Measurements from ENCODE around the gene GOLT1A.
"Not testable (repeated sequence)": the region's sequence is repeated elsewhere in the genome, so short reads cannot be mapped to it uniquely, and the experiment has no call there.

Gene GOLT1A

GRCh38 chr1:204249736-204250427 lies 36.1 kb upstream of the GOLT1A start:
- no peak for DNase-seq (ENCODE audit: low read depth in 2 of 2)

GRCh38 chr1:204248954-204249353 lies 35.2 kb upstream of the GOLT1A start:
- DNase-seq (ENCODE audit: low read depth in 2 of 2), result no peak

GRCh38 chr1:204246876-204247275 lies 33.1 kb upstream of the GOLT1A start:
- DNase-seq (ENCODE audit: low read depth in 2 of 2), result no peak

- DNase-seq (ENCODE audit: low read depth in 2 of 2), result no peak
These were observed 29.1 kb upstream of the GOLT1A start for GRCh38 chr1:204242920-204243319.

GRCh38 chr1:204241914-204242313 lies 28.1 kb upstream of the GOLT1A start:
- no peak for DNase-seq (ENCODE audit: low read depth in 2 of 2)

- DNase-seq (ENCODE audit: low read depth in 2 of 2), result no peak
These were observed 27.3 kb upstream of the GOLT1A start for GRCh38 chr1:204241050-204241449.

- DNase-seq (ENCODE audit: low read depth in 2 of 2), result no peak
These were observed 26.4 kb upstream of the GOLT1A start for GRCh38 chr1:204240233-204240632.

GRCh38 chr1:204239401-204239800 lies 25.6 kb upstream of the GOLT1A start:
- not testable (repeated sequence) for DNase-seq (ENCODE audit: low read depth in 2 of 2)

GRCh38 chr1:204238520-204238919 lies 24.7 kb upstream of the GOLT1A start:
- DNase-seq (ENCODE audit: low read depth in 2 of 2), result not testable (repeated sequence)

- not testable (repeated sequence) for DNase-seq (ENCODE audit: low read depth in 2 of 2)
These were observed 23.7 kb upstream of the GOLT1A start for GRCh38 chr1:204237515-204237914.

- DNase-seq (ENCODE audit: low read depth in 2 of 2), result no peak
These were observed 18.7 kb upstream of the GOLT1A start for GRCh38 chr1:204232526-204232925.

- no peak for DNase-seq (ENCODE audit: low read depth in 2 of 2)
These were observed 16.4 kb upstream of the GOLT1A start for GRCh38 chr1:204230211-204230610.

GRCh38 chr1:204228896-204229295 lies 15.1 kb upstream of the GOLT1A start:
- DNase-seq (ENCODE audit: low read depth in 2 of 2), result no peak

GRCh38 chr1:204227996-204228785 lies 14.4 kb upstream of the GOLT1A start:
- no peak for DNase-seq (ENCODE audit: low read depth in 2 of 2)

- no peak for DNase-seq (ENCODE audit: low read depth in 2 of 2)
These were observed 13.6 kb upstream of the GOLT1A start for GRCh38 chr1:204227351-204227750.

GRCh38 chr1:204225841-204226735 lies 12.3 kb upstream of the GOLT1A start:
- DNase-seq (ENCODE audit: low read depth in 2 of 2), result no peak

GRCh38 chr1:204224655-204225054 lies 10.9 kb upstream of the GOLT1A start:
- no peak for DNase-seq (ENCODE audit: low read depth in 2 of 2)

- no peak for DNase-seq (ENCODE audit: low read depth in 2 of 2)
These were observed 9.5 kb upstream of the GOLT1A start for GRCh38 chr1:204223129-204223860.

GRCh38 chr1:204222764-204223055 lies 8.9 kb upstream of the GOLT1A start:
- DNase-seq (ENCODE audit: low read depth in 2 of 2), result no peak

GRCh38 chr1:204222006-204222763 lies 8.4 kb upstream of the GOLT1A start:
- no peak for DNase-seq (ENCODE audit: low read depth in 2 of 2)

GRCh38 chr1:204221271-204221670 lies 7.5 kb upstream of the GOLT1A start:
- DNase-seq (ENCODE audit: low read depth in 2 of 2), result no peak

Data from stimulated activated CD4-positive, alpha-beta T cell treated with anti-CD3 and anti-CD28 coated beads, Interleukin-12 subunit alpha, Interleukin-12 subunit beta, amount 100 ng/mL, for 24 hours (primary cell).